ENCODE data around the gene SDR42E2. TPM values are rescaled to one million over a fixed set of nuclear protein-coding genes. Genes with fewer than 3 reads are reported as not detected.
"Not testable (repeated sequence)": the region's sequence is repeated elsewhere in the genome, so short reads cannot be mapped to it uniquely, and the experiment has no call there.

The SDR42E2 gene
- total RNA-seq, 1 donor from 2014 or later = not detected

GRCh38 chr16:22190081-22190775 lies 27.9 kb downstream of the SDR42E2 start:
- FAIRE-seq = no peak

DNA sequence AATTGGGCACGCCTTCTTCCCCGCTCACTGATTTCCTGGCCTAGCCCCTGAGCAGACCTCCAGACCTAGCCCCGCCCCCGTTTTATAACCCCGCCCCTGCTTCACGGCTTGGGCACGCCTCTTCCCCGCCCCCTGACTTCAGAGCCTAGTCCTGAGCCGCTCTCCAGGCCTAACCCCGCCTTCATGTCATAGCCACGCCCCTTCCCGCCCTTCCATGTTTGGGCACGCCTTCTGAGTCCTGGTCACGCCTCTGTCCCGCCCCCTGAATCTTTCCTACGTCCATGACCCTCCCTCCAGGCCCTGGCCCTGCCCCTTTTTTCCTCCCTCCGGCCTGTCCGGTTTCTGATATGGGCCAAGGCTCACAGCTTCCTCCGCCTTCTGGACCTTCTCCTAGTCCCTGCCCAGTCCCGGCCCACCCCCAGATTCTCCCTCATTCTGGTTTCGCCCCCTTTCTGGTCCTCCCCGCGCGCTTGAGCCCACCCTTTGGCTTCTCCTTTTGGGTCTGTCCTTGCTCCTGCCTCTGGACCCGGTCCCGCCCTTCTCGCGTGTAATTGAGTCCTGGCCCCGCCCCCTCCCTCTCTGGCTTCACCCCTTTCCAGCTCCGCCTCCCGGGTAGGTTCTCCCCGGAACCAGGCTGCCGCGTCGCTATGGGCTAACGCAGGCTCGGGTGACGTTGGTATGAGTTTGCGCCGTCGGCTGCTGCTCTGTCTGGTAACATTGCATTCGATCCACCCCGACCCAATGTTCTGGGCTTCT lies 28.6 kb downstream of the SDR42E2 start:
- DNase-seq (ENCODE audit: low spot score in 2 of 2) = peak; percentile 86 to 88
- no peak for FAIRE-seq

More at GRCh38 chr16:22190081-22190775, 27.9 kb downstream of the SDR42E2 start:
- DNase-seq (ENCODE audit: low spot score in 2 of 2) = peak; percentile 85 to 87

DNA sequence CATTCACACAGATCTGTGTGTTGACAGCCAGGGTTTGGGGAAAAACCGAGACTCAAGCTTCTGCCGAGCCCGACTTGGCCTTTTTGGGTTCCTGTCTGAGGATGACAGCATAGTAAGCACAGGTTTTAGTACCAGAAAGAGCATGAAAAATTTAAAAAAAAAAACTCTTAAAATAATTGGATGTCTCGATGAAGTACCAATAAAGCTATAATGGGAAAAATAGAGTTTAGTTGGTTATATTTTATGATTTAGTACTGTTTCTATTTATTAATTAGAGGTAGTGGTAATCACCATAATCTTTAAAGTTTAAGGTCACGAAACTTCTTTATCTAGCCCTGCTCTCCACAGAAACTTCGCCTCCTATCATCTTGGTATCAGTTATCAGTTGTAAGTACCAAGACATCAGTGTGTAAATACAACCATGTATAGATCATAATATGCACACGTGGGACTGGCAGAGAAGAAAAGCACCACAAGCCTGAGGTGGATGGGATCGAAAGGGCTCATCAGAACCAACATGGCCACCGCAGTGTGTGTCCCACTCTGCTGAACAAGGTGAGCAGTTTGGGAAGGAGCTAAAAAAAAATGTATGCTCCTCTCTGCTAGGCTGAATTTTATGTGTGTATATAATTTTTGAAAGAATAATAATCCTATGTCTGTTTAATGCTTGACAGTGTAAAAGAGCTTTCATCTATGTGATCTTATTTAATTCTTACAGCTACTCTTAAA lies 29.4 kb downstream of the SDR42E2 start:
- no peak for FAIRE-seq
- DNase-seq (ENCODE audit: low spot score in 2 of 2) = no peak

GRCh38 chr16:22192261-22193062 lies 30.2 kb downstream of the SDR42E2 start:
- no peak for FAIRE-seq
- no peak for DNase-seq (ENCODE audit: low spot score in 2 of 2)

GRCh38 chr16:22193063-22193411 lies 30.7 kb downstream of the SDR42E2 start:
- no peak for DNase-seq (ENCODE audit: low spot score in 2 of 2)
- FAIRE-seq = no peak

DNA sequence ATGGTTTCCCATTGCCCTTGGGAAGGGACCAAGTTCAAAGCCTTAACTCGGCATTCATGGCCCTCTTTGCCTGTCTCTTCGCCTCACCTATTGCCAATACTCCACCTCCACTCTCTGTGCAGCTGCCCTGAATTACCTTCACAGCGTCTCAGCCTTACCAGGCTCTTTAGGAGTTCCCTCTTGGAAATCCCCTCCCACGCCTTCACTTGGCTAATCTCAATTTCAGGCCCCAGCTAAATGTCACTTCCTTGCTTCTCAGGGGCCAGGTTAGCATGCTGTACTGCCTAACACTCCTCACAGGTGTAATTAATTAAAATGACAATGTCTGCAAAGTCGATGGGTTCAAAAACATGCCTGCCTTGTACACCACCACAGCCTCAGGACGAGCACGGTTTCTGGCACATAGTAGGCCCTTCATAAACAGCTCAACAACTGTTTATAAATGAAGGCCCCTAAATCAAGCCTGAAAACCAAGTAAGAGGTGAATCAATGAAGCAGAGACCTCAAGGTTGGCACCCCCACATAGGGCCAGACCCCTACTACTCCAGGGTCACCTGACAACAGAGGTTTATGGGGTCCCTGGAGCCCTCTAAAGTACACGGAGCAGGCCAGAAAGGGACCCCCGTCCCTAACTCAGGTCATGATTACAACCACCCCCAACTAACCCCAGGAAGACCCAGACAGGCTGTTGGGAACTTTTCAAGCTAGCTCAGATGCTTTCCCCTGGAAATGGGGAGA lies 32.6 kb downstream of the SDR42E2 start:
- DNase-seq (ENCODE audit: low spot score in 2 of 2) = no peak
- FAIRE-seq = no peak

GRCh38 chr16:22195445-22195694 lies 33.1 kb downstream of the SDR42E2 start:
- no peak for DNase-seq (ENCODE audit: low spot score in 2 of 2)
- no peak for FAIRE-seq

GRCh38 chr16:22195695-22196558 lies 33.6 kb downstream of the SDR42E2 start:
- FAIRE-seq (no peak), DNase-seq (ENCODE audit: low spot score in 2 of 2) (peak; percentile 64 to 69)

DNA sequence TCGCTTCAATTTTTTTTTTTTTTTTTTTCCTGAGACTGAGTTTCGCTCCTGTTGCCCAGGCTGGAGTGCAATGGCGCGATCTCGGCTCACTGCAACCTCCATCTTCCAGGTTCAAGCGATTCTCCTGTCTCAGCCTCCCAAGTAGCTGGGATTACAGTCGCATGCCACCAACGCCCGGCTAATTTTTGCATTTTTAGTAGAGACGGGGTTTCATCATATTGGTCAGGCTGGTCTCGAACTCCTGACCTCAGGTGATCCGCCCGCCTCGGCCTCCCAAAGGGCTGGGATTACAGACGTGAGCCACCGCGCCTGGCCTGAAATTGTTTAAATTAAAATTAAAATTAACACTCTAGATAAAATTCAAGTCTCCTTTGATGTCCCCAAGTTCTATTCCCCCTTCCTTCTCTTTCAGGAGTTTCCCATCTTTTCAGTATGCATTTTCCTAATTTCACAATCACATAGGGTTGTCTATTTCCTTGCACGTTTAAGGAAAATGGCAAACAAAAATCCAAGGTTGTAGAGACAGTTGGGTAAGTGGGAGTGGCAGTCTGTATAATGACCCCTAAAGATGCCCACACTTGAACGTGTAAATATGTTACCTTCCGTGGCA lies 34.4 kb downstream of the SDR42E2 start:
- not testable (repeated sequence) for DNase-seq (ENCODE audit: low spot score in 2 of 2); FAIRE-seq

DNA sequence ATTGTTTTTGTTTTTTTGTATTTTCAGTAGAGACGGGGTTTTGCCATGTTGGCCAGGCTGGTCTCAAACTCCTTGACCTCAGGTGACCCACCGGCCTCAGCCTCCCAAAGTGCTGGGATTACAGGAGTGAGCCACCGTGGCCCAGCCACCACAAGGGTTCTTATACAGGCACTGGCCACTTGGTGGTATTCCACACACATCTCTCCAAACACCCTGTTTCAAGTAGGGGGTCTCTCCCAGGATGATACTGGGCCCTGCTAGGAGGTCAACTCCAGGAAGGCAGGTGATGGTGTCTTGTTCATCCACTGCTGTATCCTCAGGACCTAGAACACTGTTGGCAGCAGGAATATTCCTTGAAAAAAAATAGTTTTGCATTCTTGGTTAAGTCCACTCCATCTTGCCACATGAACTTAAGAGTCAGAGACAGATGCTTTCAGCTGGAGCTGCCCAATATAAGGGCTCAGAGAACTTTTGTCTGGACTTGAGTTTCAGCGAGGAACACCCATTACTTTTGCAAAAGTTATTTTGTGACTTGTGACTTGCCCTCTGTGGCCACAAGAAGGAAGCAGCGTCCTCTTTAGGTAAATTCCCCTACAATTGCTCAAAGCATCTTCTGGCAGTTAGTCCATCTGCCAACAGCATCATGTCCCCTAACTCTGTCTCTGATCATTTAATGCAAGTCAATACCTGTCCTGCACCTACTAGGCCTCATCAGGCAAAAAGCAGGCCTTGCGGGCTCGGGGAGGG lies 36.4 kb downstream of the SDR42E2 start:
- no peak for DNase-seq (ENCODE audit: low spot score in 2 of 2)
- no peak for FAIRE-seq

DNA sequence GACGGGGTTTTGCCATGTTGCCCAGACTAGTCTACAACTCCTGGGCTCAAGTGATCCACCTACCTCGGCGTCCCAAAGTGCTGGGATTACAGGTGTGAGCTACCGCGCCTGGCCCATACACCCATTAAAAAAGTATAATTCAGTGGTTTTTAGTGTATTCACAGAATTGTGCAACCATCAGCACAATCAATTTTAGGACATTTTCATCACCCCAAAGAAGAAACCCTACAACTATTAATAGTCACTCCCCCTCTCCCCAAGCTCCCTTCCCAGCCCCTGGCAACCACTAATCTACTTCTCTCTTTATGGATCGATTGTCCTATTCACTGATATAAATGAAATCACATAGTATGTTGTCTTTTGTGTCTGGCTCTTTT lies 39.9 kb downstream of the SDR42E2 start:
- DNase-seq (ENCODE audit: low spot score in 2 of 2) = no peak
- FAIRE-seq = no peak

GRCh38 chr16:22203091-22203490 lies 40.8 kb downstream of the SDR42E2 start:
- no peak for FAIRE-seq
- DNase-seq (ENCODE audit: low spot score in 2 of 2) = no peak

GRCh38 chr16:22204091-22204655 lies 41.9 kb downstream of the SDR42E2 start:
- DNase-seq (ENCODE audit: low spot score in 2 of 2) (no peak), FAIRE-seq (no peak)

- no peak for FAIRE-seq
These were observed 43.3 kb downstream of the SDR42E2 start for GRCh38 chr16:22205577-22206012.

GRCh38 chr16:22206013-22206841 lies 43.9 kb downstream of the SDR42E2 start, which contains the start of gene EEF2K:
Gene EEF2K (plus strand): TSS chr16:22206278. CDS start chr16:22225730, 19,452 bp downstream.
- DNase-seq (ENCODE audit: low spot score in 2 of 2) (peak; percentile 86 to 90), FAIRE-seq (no peak)

More at GRCh38 chr16:22205577-22206012, 43.3 kb downstream of the SDR42E2 start:
- no peak for DNase-seq (ENCODE audit: low spot score in 2 of 2)

DNA sequence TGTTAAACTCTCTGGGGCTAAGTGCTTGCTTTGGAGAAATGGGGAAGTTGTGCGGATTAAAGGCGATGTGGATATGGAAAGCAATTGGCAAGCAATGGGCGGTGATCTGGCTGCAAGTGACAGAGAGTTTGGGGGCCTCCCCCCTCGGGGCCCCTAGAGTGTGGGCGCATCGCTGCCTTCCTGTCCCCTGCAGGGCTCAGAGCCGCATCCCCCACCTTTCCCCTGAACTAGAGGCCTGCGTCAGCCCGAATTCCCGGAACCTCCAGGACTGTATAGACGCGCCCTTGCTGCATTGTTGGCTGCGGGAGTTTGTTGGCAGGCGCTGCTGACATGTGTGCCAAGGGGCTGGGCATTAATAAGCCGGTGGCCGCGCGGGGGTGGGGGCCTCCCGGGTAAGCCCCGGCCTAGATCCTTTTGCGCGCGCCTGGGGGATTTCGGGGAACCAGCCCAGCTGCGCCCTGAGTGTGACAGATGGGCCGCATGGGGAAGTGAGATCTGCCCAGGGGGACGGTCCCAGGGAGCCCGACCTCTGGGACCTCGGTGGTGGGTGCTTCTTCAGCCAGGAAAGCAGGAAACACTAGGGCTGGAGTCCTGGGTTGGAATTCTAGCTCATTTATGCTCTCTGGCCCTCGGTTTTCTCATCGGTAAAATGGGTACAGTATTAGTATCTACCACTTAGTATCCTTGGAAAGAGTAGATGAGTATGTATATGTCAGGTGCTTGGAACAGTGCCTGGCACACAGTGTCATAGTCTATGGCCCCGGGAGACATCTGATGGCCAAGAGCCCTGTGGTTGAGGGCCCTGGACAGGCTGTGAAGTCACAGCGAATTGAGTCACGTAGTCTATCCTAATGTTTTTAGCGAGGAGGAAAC lies 44.8 kb downstream of the SDR42E2 start:
- no peak for FAIRE-seq

More for the DNA sequence above, 44.8 kb downstream of the SDR42E2 start:
- DNase-seq (ENCODE audit: low spot score in 2 of 2) = peak; percentile 57 to 75
